PC-3 (cell line): ENCODE data around the gene METTL27. TPM values are rescaled to one million over a fixed set of nuclear protein-coding genes. Genes with fewer than 3 reads are reported as not detected.
"Not testable (repeated sequence)": the region's sequence is repeated elsewhere in the genome, so short reads cannot be mapped to it uniquely, and the experiment has no call there.

Experiments used
- ATAC-seq: fragments of 200-7000 bp; cut with Tn5 transposase; 2 replicates; pipeline ENCODE4 v1.9.1; 2020; ENCODE audit warnings: mild to moderate bottlenecking, moderate library complexity
- BruUV-seq: library from RNA; stranded (reverse); fragments of 400-500 nt; replicated peaks from 2 replicates; lab custom pipeline; 2021; lab: Mats Ljungman, UMichigan
- CTCF ChIA-PET: fragments of 300-600 bp; sonication (Branson Sonifier 250); formaldehyde crosslinking; loops from one replicate; lab custom pipeline; 2022; ENCODE audit warnings: antibody characterized with exemption; lab: Charles Lee
- POLR2A ChIA-PET: fragments of 300-600 bp; sonication (Branson Sonifier 250); formaldehyde crosslinking; loops from one replicate; lab custom pipeline; 2022; ENCODE audit warnings: antibody characterized with exemption; ENCODE audit not compliant: unreplicated experiment; lab: Charles Lee
- DNase-seq: peaks from one replicate; pipeline ENCODE4 v3.0.0-alpha.2; 2015
- H2AFZ ChIP-seq: fragments of 300-600 bp; sonication (generic); 2 replicates; pipeline ENCODE4 v1.6.0; 2016; ENCODE audit warnings: antibody characterized with exemption, low read length
- H3F3A ChIP-seq: fragments of 300-600 bp; sonication (generic); one replicate; pipeline ENCODE4 v1.6.0; 2017; ENCODE audit warnings: antibody characterized with exemption, low read length, control low read depth, mild to moderate bottlenecking; ENCODE audit not compliant: unreplicated experiment
- H3K27ac ChIP-seq: fragments of 300-600 bp; sonication (generic); 2 replicates; pipeline ENCODE4 v1.5.1; 2016; ENCODE audit warnings: mild to moderate bottlenecking, low read length
- H3K27me3 ChIP-seq: fragments of 300-600 bp; sonication (generic); 2 replicates; pipeline ENCODE4 v1.6.1; 2016; ENCODE audit warnings: low read length, mixed read lengths
- H3K36me3 ChIP-seq: fragments of 300-600 bp; sonication (generic); 2 replicates; pipeline ENCODE4 v1.6.1; 2016; ENCODE audit warnings: low read depth, mixed run types, low read length, mixed read lengths
- H3K4me1 ChIP-seq: fragments of 300-600 bp; sonication (generic); 2 replicates; pipeline ENCODE4 v1.5.1; 2016; ENCODE audit warnings: low read length; ENCODE audit not compliant: insufficient read depth
- H3K4me2 ChIP-seq: fragments of 300-600 bp; sonication (generic); 2 replicates; pipeline ENCODE4 v1.6.0; 2016; ENCODE audit warnings: low read length
- H3K4me3 ChIP-seq: fragments of 300-600 bp; sonication (generic); 2 replicates; pipeline ENCODE4 v1.5.1; 2016; ENCODE audit warnings: mild to moderate bottlenecking, low read length, mixed read lengths
- H3K79me2 ChIP-seq: fragments of 300-600 bp; sonication (generic); 2 replicates; pipeline ENCODE4 v1.6.1; 2017; ENCODE audit warnings: low read length, mixed read lengths
- H3K9ac ChIP-seq: fragments of 300-600 bp; sonication (generic); 2 replicates; pipeline ENCODE4 v1.6.0; 2016; ENCODE audit warnings: mild to moderate bottlenecking, low read length
- H3K9me2 ChIP-seq: fragments of 300-600 bp; sonication (generic); replicated peaks from 2 replicates; pipeline ENCODE4 v1.6.1; 2016; ENCODE audit warnings: mixed run types, low read length, mixed read lengths
- H3K9me3 ChIP-seq: fragments of 300-600 bp; sonication (generic); 2 replicates; pipeline ENCODE4 v1.6.1; 2016; ENCODE audit warnings: low read length, mixed read lengths
- H4K20me1 ChIP-seq: fragments of 300-600 bp; sonication (generic); 2 replicates; pipeline ENCODE4 v1.6.1; 2016; ENCODE audit warnings: low read length, mixed read lengths
- CTCF ChIP-seq: fragments of 300-600 bp; sonication (generic); conservative IDR thresholded peaks from 2 replicates; pipeline ENCODE4 v1.5.1; 2017; ENCODE audit warnings: antibody characterized with exemption, low read depth, mild to moderate bottlenecking, low read length
- EZH2 ChIP-seq: fragments of 300-600 bp; sonication (generic); IDR thresholded peaks from one replicate; pipeline ENCODE4 v1.6.1; 2017; ENCODE audit warnings: antibody characterized with exemption, mild to moderate bottlenecking, low read length; ENCODE audit not compliant: unreplicated experiment
- EZH2phosphoT487 ChIP-seq: fragments of 300-600 bp; sonication (generic); IDR thresholded peaks from 2 replicates; pipeline ENCODE4 v1.6.1; 2018; ENCODE audit warnings: mild to moderate bottlenecking, antibody characterized with exemption, low read length, borderline replicate concordance
- intact Hi-C: fragments of 100-400 bp; cut with micrococcal nuclease; formaldehyde crosslinking; loops from 2 replicates; pipeline ENCODE4 v1.9.0; 2023
- total RNA-seq: library from RNA; depleted of rRNA; stranded (reverse); fragments of >200 nt; gene quantifications from 2 replicates; pipeline ENCODE4 v1.2.3, GENCODE V29; 2014

The METTL27 gene
- total RNA-seq, 1 experiment from 2014 or later, result 3.3 TPM

- CTCF ChIA-PET, result interaction anchor here (0.7 to 1.2 kb wide), 3 partner anchors 20 to 36 kb away, joined by 6 to 13 read pairs (median 7); partner anchors contain the start of gene METTL27
- H3K27me3 ChIP-seq, result no peaks in the 10 kb centered on the region
- H2AFZ ChIP-seq, result no peak overlapping the region
- peak overlapping the region; percentile 99 for H3K27ac ChIP-seq
- H3K36me3 ChIP-seq, result no peaks in the 10 kb centered on the region
- BruUV-seq, result no TSS peak
- ATAC-seq (peak; percentile 92), DNase-seq (peak; percentile 99)
- POLR2A ChIA-PET, result interaction anchor here (0.5 to 1.1 kb wide), 10 partner anchors 8 to 309 kb away, joined by 3 to 18 read pairs (median 4); partner anchors contain the start of genes CLDN3 and METTL27
- peak overlapping the region; percentile 82 for H3K9ac ChIP-seq
- intact Hi-C loops, result no loop called here
- TF ChIP-seq CTCF (no peak), EZH2phosphoT487 (0 out of 2 replicates have a peak, but pooled peaks have one; percentile 38)
- H4K20me1 ChIP-seq, result no peaks in the 10 kb centered on the region
- H3F3A ChIP-seq, result peaks cover 7% of the 10 kb centered on the region
- H3K79me2 ChIP-seq, result no peaks in the 10 kb centered on the region
- no peaks in the 10 kb centered on the region for H3K9me2 ChIP-seq
- H3K4me1 ChIP-seq, result peaks cover 47% of the 10 kb centered on the region
- H3K4me3 ChIP-seq, result peak overlapping the region; percentile 28; the same call in 1 of the 2 replicates
- no peaks in the 10 kb centered on the region for H3K9me3 ChIP-seq
- H3K4me2 ChIP-seq, result peak overlapping the region; percentile 73
Observed at GRCh38 chr7:73822319-73823173, 19.8 kb downstream of the METTL27 start.

- H4K20me1 ChIP-seq, H3K79me2 ChIP-seq, intact Hi-C loops, BruUV-seq, H2AFZ ChIP-seq, H3K9me2 ChIP-seq, H3F3A ChIP-seq, DNase-seq, H3K9me3 ChIP-seq, H3K4me3 ChIP-seq, H3K36me3 ChIP-seq, H3K27me3 ChIP-seq, ATAC-seq: not testable (repeated sequence)
- Histone ChIP-seq H3K27ac (peak overlapping the region; percentile 99), H3K4me2 (peak overlapping the region; percentile 53), H3K9ac (peak overlapping the region; percentile 47), H3K4me1 (peaks cover 39% of the 10 kb centered on the region)
- ChIA-PET CTCF (interaction anchor here (0.7 to 1.1 kb wide), 2 partner anchors 21 to 37 kb away, joined by 7 to 13 read pairs; partner anchors contain the start of gene METTL27), POLR2A (interaction anchor here (0.6 to 1.1 kb wide), 6 partner anchors 21 to 248 kb away, joined by 3 to 18 read pairs (median 6); partner anchors contain the start of genes CLDN3 and METTL27)
Observed at GRCh38 chr7:73821597-73822285, 20.6 kb downstream of the METTL27 start.

GRCh38 chr7:73820013-73820412 lies 22.3 kb downstream of the METTL27 start:
- Histone ChIP-seq H3K4me2 (no peak overlapping the region), H3K4me3 (no peak overlapping the region), H3K9me3 (no peaks in the 10 kb centered on the region), H3K4me1 (peaks cover 35% of the 10 kb centered on the region), H3K27me3 (no peaks in the 10 kb centered on the region), H2AFZ (no peak overlapping the region), H3K79me2 (no peaks in the 10 kb centered on the region), H3F3A (no peaks in the 10 kb centered on the region), H3K36me3 (no peaks in the 10 kb centered on the region), H4K20me1 (no peaks in the 10 kb centered on the region), H3K27ac (no peak overlapping the region), H3K9ac (no peak overlapping the region), H3K9me2 (no peaks in the 10 kb centered on the region)
- intact Hi-C loops, result no loop called here
- ChIA-PET CTCF (no interaction called here), POLR2A (no interaction called here)
- ATAC-seq, result no peak
- DNase-seq, result no peak
- TF ChIP-seq CTCF, result no peak
- no peak for TF ChIP-seq EZH2
- no peak for TF ChIP-seq EZH2phosphoT487
- BruUV-seq, result no TSS peak
